Measurements from ENCODE around the gene PRKG1. TPM values are rescaled to one million over a fixed set of nuclear protein-coding genes. Genes with fewer than 3 reads are reported as not detected.

Gene PRKG1
- polyA plus RNA-seq, 3 donors: not detected

GRCh38 chr10:51072210-51072609 lies 2.1 kb upstream of the PRKG1 start:
- peaks cover 45 to 63% of the 10 kb centered on the region in 2 donors for H3K27me3 ChIP-seq (ENCODE audit: control insufficient read depth in 2 of 2, insufficient read depth in 2 of 2, low read length in 2 of 2)
- no peak overlapping the region for H3K9ac ChIP-seq (ENCODE audit: insufficient read depth, low read length, poor library complexity, severe bottlenecking)
- no peak overlapping the region for H3K4me2 ChIP-seq (replicated peaks; ENCODE audit: extremely low read depth, low read length, poor library complexity, severe bottlenecking)
- peaks cover 0 to 3% of the 10 kb centered on the region in 2 donors for H3K36me3 Mint-ChIP-seq
- peaks cover 0 to 16% of the 10 kb centered on the region in 2 donors for H3K4me1 ChIP-seq (ENCODE audit: control insufficient read depth in 1 of 2, insufficient read depth in 2 of 2, low read length in 2 of 2)
- H2AFZ ChIP-seq (ENCODE audit: insufficient read depth, low read depth, low read length, poor library complexity, severe bottlenecking): no peak overlapping the region
- H3K9me3 Mint-ChIP-seq: peaks cover 0 to 5% (median 0%) of the 10 kb centered on the region in 7 donors
- no peaks in the 10 kb centered on the region for H4K20me1 ChIP-seq (ENCODE audit: insufficient read depth, low read length)
- H3K4me3 ChIP-seq (replicated peaks in 1 of 3; ENCODE audit: low read depth in 2 of 3, low read length in 3 of 3): no peak overlapping the region
- H3K36me3 ChIP-seq (replicated peaks in 1 of 2; ENCODE audit: control insufficient read depth in 1 of 2, insufficient read depth in 2 of 2, low read length in 2 of 2): no peaks in the 10 kb centered on the region
- H3K27me3 Mint-ChIP-seq (ENCODE audit: low read depth in 3 of 3): peaks cover 45 to 51% (median 46%) of the 10 kb centered on the region in 3 donors
- H3K4me1 Mint-ChIP-seq: peaks cover 11% of the 10 kb centered on the region
- no peak for TF ChIP-seq CTCF (IDR thresholded peaks at IDR 0.05)
- intact Hi-C loops (cut with micrococcal nuclease): no loop called here
- H3K9me3 ChIP-seq (replicated peaks in 1 of 2; ENCODE audit: control insufficient read depth in 1 of 2, insufficient read depth in 1 of 2, low read length in 2 of 2): no peaks in the 10 kb centered on the region
- H3K27ac Mint-ChIP-seq: no peak overlapping the region
- H3K79me2 ChIP-seq (ENCODE audit: insufficient read depth, low read length): no peaks in the 10 kb centered on the region
- H3K27ac ChIP-seq (ENCODE audit: low read depth in 1 of 2, low read length in 2 of 2): no peak overlapping the region
- peak overlapping the region in 1 of 2 donors; percentile 46 for H3K4me3 Mint-ChIP-seq
- DNase-seq: no peak

GRCh38 chr10:51072921-51073434 lies 1.3 kb upstream of the PRKG1 start:
- Histone ChIP-seq H3K4me2 (replicated peaks; ENCODE audit: extremely low read depth, low read length, poor library complexity, severe bottlenecking) (no peak overlapping the region), H3K4me3 (replicated peaks in 1 of 3; ENCODE audit: low read depth in 2 of 3, low read length in 3 of 3) (no peak overlapping the region), H3K27ac (ENCODE audit: low read depth in 1 of 2, low read length in 2 of 2) (no peak overlapping the region), H3K9ac (ENCODE audit: insufficient read depth, low read length, poor library complexity, severe bottlenecking) (no peak overlapping the region), H3K9me3 (replicated peaks in 1 of 2; ENCODE audit: control insufficient read depth in 1 of 2, insufficient read depth in 1 of 2, low read length in 2 of 2) (no peaks in the 10 kb centered on the region), H3K36me3 (replicated peaks in 1 of 2; ENCODE audit: control insufficient read depth in 1 of 2, insufficient read depth in 2 of 2, low read length in 2 of 2) (no peaks in the 10 kb centered on the region), H3K27me3 (ENCODE audit: control insufficient read depth in 2 of 2, insufficient read depth in 2 of 2, low read length in 2 of 2) (peaks cover 45 to 63% of the 10 kb centered on the region in 2 donors), H2AFZ (ENCODE audit: insufficient read depth, low read depth, low read length, poor library complexity, severe bottlenecking) (no peak overlapping the region), H4K20me1 (ENCODE audit: insufficient read depth, low read length) (no peaks in the 10 kb centered on the region), H3K79me2 (ENCODE audit: insufficient read depth, low read length) (no peaks in the 10 kb centered on the region), H3K4me1 (ENCODE audit: control insufficient read depth in 1 of 2, insufficient read depth in 2 of 2, low read length in 2 of 2) (peaks cover 0 to 16% of the 10 kb centered on the region in 2 donors)
- H3K4me3 Mint-ChIP-seq: peak overlapping the region in 1 of 2 donors; percentile 98
- H3K27me3 Mint-ChIP-seq (ENCODE audit: low read depth in 3 of 3): peaks cover 45 to 51% (median 46%) of the 10 kb centered on the region in 3 donors
- WGBS (ENCODE audit: insufficient coverage): 94% methylated on average over 3 of the region's 5 CpGs
- H3K36me3 Mint-ChIP-seq: peaks cover 0 to 3% of the 10 kb centered on the region in 2 donors
- DNase-seq: no peak
- H3K9me3 Mint-ChIP-seq: peaks cover 0 to 5% (median 0%) of the 10 kb centered on the region in 7 donors
- peaks cover 11% of the 10 kb centered on the region for H3K4me1 Mint-ChIP-seq
- TF ChIP-seq CTCF (IDR thresholded peaks at IDR 0.05): no peak
- H3K27ac Mint-ChIP-seq: no peak overlapping the region
- intact Hi-C loops (cut with micrococcal nuclease): no loop called here
